HEK293T (cell line): ENCODE data around the gene CDK12.

Experiments
- BHLHE40 ChIP-seq: fragments of 450-650 bp; IDR thresholded peaks from 2 replicates; pipeline ENCODE4 v1.6.1; 2016; ENCODE audit warnings: mild to moderate bottlenecking, moderate library complexity, borderline replicate concordance
- CTBP1 ChIP-seq: fragments of 450-650 bp; IDR thresholded peaks from 2 replicates; pipeline ENCODE4 v1.6.1; 2016; ENCODE audit warnings: borderline replicate concordance
- ELF4 ChIP-seq: fragments of 450-650 bp; IDR thresholded peaks from 2 replicates; pipeline ENCODE4 v1.6.1; 2017; ENCODE audit warnings: antibody characterized with exemption
- FOXA1 ChIP-seq: fragments of 450-650 bp; IDR thresholded peaks from 2 replicates; pipeline ENCODE4 v1.6.1; 2016; ENCODE audit warnings: mild to moderate bottlenecking
- FOXK2 ChIP-seq: fragments of 450-650 bp; IDR thresholded peaks from 2 replicates; pipeline ENCODE4 v1.6.1; 2016; ENCODE audit warnings: mild to moderate bottlenecking
- FOXM1 ChIP-seq: fragments of 450-650 bp; IDR thresholded peaks from 2 replicates; pipeline ENCODE4 v1.6.1; 2017; ENCODE audit warnings: mild to moderate bottlenecking, borderline replicate concordance
- HDGF ChIP-seq: fragments of 450-650 bp; IDR thresholded peaks from 2 replicates; pipeline ENCODE4 v1.6.1; 2017; ENCODE audit warnings: antibody characterized with exemption, borderline replicate concordance
- L3MBTL2 ChIP-seq: fragments of 450-650 bp; conservative IDR thresholded peaks from 2 replicates; pipeline ENCODE4 v1.6.1; 2016; ENCODE audit warnings: mild to moderate bottlenecking
- LEF1 ChIP-seq: fragments of 450-650 bp; IDR thresholded peaks from 2 replicates; pipeline ENCODE4 v1.6.1; 2017; ENCODE audit warnings: mild to moderate bottlenecking, borderline replicate concordance
- NFRKB ChIP-seq: fragments of 450-650 bp; IDR thresholded peaks from 2 replicates; pipeline ENCODE4 v1.6.1; 2016; ENCODE audit warnings: mild to moderate bottlenecking, moderate library complexity
- PKNOX1 ChIP-seq: fragments of 450-650 bp; IDR thresholded peaks from 2 replicates; pipeline ENCODE4 v1.6.1; 2016
- SP1 ChIP-seq: fragments of 450-650 bp; IDR thresholded peaks from 2 replicates; pipeline ENCODE4 v1.6.1; 2017
- SUZ12 ChIP-seq: fragments of 450-650 bp; IDR thresholded peaks from 2 replicates; pipeline ENCODE4 v1.6.1; 2016; ENCODE audit warnings: mild to moderate bottlenecking
- TARDBP ChIP-seq: fragments of 450-650 bp; IDR thresholded peaks from 2 replicates; pipeline ENCODE4 v1.6.1; 2016

DNA sequence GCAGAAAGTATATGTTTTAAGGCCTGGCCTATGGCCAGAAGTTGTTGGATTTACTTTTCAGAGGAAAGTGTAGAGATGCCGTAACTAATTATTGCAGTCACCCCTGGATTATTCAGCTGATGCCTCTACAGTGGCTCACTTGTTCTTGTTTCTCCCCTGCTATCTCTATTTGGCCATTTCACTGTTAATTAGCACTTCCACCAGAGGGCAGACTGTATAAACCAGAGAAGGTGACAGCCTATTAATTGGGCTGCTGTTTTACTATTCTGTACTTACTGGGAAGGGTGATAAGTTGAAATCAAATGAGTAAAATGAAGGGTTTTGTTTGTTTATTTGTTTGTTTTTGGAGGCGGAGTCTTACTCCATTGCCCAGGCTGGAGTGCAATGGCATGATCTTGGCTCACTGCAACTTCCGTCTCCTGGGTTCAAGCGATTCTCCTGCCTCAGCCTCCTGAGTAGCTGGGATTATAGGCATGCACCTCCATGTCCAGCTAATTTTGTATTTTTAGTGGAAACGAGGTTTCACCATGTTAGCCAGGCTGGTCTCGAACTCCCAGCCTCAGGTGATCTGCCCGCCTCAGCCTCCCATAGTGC lies 66.0 kb downstream of the CDK12 start:
- TF ChIP-seq HDGF (no peak), SUZ12 (no peak), FOXM1 (no peak), SP1 (no peak), ELF4 (no peak), NFRKB (no peak), LEF1 (no peak), PKNOX1 (no peak), BHLHE40 (no peak), FOXK2 (no peak), TARDBP (no peak), CTBP1 (no peak), FOXA1 (no peak), L3MBTL2 (no peak)
